ENCODE results near the gene ZNF664. TPM values are rescaled to one million over a fixed set of nuclear protein-coding genes. Genes with fewer than 3 reads are reported as not detected.

Gene ZNF664
- polyA plus RNA-seq, 3 donors = 1.5 to 20.9 (median 2.7) TPM

- Histone ChIP-seq H3K4me3 (replicated peaks in 1 of 3; ENCODE audit: low read depth in 2 of 3, low read length in 3 of 3) (no peak overlapping the region), H3K9ac (ENCODE audit: insufficient read depth, low read length, poor library complexity, severe bottlenecking) (no peak overlapping the region), H3K36me3 (replicated peaks in 1 of 2; ENCODE audit: control insufficient read depth in 1 of 2, insufficient read depth in 2 of 2, low read length in 2 of 2) (no peaks in the 10 kb centered on the region), H3K27me3 (ENCODE audit: control insufficient read depth in 2 of 2, insufficient read depth in 2 of 2, low read length in 2 of 2) (no peaks in the 10 kb centered on the region), H3K4me1 (ENCODE audit: control insufficient read depth in 1 of 2, insufficient read depth in 2 of 2, low read length in 2 of 2) (no peaks in the 10 kb centered on the region), H2AFZ (ENCODE audit: insufficient read depth, low read depth, low read length, poor library complexity, severe bottlenecking) (no peak overlapping the region), H3K79me2 (ENCODE audit: insufficient read depth, low read length) (no peaks in the 10 kb centered on the region), H3K9me3 (replicated peaks in 1 of 2; ENCODE audit: control insufficient read depth in 1 of 2, insufficient read depth in 1 of 2, low read length in 2 of 2) (peaks cover 20% of the 10 kb centered on the region in 2 donors), H4K20me1 (ENCODE audit: insufficient read depth, low read length) (no peaks in the 10 kb centered on the region), H3K27ac (ENCODE audit: low read depth in 1 of 2, low read length in 2 of 2) (no peak overlapping the region), H3K4me2 (replicated peaks; ENCODE audit: extremely low read depth, low read length, poor library complexity, severe bottlenecking) (no peak overlapping the region)
- Mint-ChIP-seq H3K27ac (no peak overlapping the region), H3K36me3 (no peaks in the 10 kb centered on the region), H3K27me3 (ENCODE audit: low read depth in 3 of 3) (peaks cover 0 to 4% (median 0%) of the 10 kb centered on the region in 3 donors), H3K9me3 (peaks cover 16 to 27% (median 22%) of the 10 kb centered on the region in 7 donors), H3K4me1 (no peaks in the 10 kb centered on the region), H3K4me3 (no peak overlapping the region)
- WGBS (ENCODE audit: insufficient coverage) = no CpG with 5 or more reads among the region's 3 CpGs
- DNase-seq = no peak
- intact Hi-C loops (cut with micrococcal nuclease) = loop anchor here in 1 of 2 donors (10.0 kb wide), 1 partner anchor 738 kb away; no protein-coding TSS in a partner anchor
- TF ChIP-seq, protein P1, sequence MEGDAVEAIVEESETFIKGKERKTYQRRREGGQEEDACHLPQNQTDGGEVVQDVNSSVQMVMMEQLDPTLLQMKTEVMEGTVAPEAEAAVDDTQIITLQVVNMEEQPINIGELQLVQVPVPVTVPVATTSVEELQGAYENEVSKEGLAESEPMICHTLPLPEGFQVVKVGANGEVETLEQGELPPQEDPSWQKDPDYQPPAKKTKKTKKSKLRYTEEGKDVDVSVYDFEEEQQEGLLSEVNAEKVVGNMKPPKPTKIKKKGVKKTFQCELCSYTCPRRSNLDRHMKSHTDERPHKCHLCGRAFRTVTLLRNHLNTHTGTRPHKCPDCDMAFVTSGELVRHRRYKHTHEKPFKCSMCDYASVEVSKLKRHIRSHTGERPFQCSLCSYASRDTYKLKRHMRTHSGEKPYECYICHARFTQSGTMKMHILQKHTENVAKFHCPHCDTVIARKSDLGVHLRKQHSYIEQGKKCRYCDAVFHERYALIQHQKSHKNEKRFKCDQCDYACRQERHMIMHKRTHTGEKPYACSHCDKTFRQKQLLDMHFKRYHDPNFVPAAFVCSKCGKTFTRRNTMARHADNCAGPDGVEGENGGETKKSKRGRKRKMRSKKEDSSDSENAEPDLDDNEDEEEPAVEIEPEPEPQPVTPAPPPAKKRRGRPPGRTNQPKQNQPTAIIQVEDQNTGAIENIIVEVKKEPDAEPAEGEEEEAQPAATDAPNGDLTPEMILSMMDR (IDR thresholded peaks at IDR 0.05) = no peak
Observed at GRCh38 chr12:124047045-124047566, 74.1 kb downstream of the ZNF664 start.

DNA sequence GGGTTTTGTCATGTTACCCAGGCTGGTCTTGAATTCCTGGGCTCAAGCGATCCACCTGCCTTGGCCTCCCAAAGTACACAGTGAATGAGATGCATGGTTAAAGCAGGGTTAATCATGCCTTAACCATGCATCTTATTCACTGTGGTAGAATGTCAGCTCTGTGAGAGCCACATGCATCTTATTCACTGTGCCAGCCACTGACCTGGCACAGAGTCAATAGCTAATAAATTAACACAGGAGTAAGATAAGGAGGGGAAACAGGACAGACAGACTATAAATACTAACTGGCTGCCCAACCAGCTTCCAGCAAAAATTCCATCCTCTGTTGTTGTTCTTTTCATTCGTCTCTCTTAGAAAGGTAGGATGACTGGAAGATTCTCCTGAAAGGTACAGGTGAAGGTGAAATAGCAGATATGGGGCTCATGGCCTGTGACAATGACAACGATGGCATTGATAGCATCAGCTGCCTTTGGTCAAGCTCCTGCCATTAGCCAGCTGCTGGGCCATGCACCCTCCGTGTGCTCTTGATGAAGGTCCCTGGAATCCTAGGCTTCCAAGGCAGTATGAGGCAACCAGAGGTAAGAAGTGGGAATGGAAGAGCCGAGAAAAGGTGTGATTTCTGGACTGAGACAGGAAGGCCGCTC, 76.6 kb downstream of the ZNF664 start:
- no peaks in the 10 kb centered on the region for H3K36me3 ChIP-seq (replicated peaks in 1 of 2; ENCODE audit: control insufficient read depth in 1 of 2, insufficient read depth in 2 of 2, low read length in 2 of 2)
- H3K4me3 Mint-ChIP-seq = no peak overlapping the region
- 68% methylated on average over 4 of the region's 6 CpGs for WGBS (ENCODE audit: insufficient coverage)

More for the DNA sequence above, 76.6 kb downstream of the ZNF664 start:
- Histone ChIP-seq H3K9me3 (replicated peaks in 1 of 2; ENCODE audit: control insufficient read depth in 1 of 2, insufficient read depth in 1 of 2, low read length in 2 of 2) (peaks cover 20% of the 10 kb centered on the region in 2 donors), H3K9ac (ENCODE audit: insufficient read depth, low read length, poor library complexity, severe bottlenecking) (no peak overlapping the region), H3K79me2 (ENCODE audit: insufficient read depth, low read length) (no peaks in the 10 kb centered on the region), H3K4me3 (replicated peaks in 1 of 3; ENCODE audit: low read depth in 2 of 3, low read length in 3 of 3) (no peak overlapping the region), H3K27me3 (ENCODE audit: control insufficient read depth in 2 of 2, insufficient read depth in 2 of 2, low read length in 2 of 2) (no peaks in the 10 kb centered on the region), H3K4me1 (ENCODE audit: control insufficient read depth in 1 of 2, insufficient read depth in 2 of 2, low read length in 2 of 2) (no peaks in the 10 kb centered on the region), H4K20me1 (ENCODE audit: insufficient read depth, low read length) (no peaks in the 10 kb centered on the region), H3K27ac (ENCODE audit: low read depth in 1 of 2, low read length in 2 of 2) (no peak overlapping the region), H3K4me2 (replicated peaks; ENCODE audit: extremely low read depth, low read length, poor library complexity, severe bottlenecking) (no peak overlapping the region), H2AFZ (ENCODE audit: insufficient read depth, low read depth, low read length, poor library complexity, severe bottlenecking) (no peak overlapping the region)
- Mint-ChIP-seq H3K27me3 (ENCODE audit: low read depth in 3 of 3) (peaks cover 0 to 4% (median 0%) of the 10 kb centered on the region in 3 donors), H3K27ac (no peak overlapping the region), H3K9me3 (peaks cover 16 to 27% (median 22%) of the 10 kb centered on the region in 7 donors), H3K4me1 (peaks cover 9% of the 10 kb centered on the region), H3K36me3 (no peaks in the 10 kb centered on the region)
- DNase-seq = no peak
- intact Hi-C loops (cut with micrococcal nuclease) = loop anchor here (5.0 to 10.0 kb wide), 2 partner anchors 273 to 735 kb away; no protein-coding TSS in a partner anchor
- TF ChIP-seq, protein P1 (IDR thresholded peaks at IDR 0.05) = no peak
